GM20000 (cell line): Measurements from ENCODE around the gene MANSC1.
"Not testable (repeated sequence)": the region's sequence is repeated elsewhere in the genome, so short reads cannot be mapped to it uniquely, and the experiment has no call there.

ENCODE experiments used
- DNase-seq: peaks from one replicate; pipeline ENCODE4 v3.0.0; 2012; ENCODE audit warnings: low spot score
- CTCF ChIP-seq: IDR thresholded peaks from 2 replicates; pipeline ENCODE4 v1.5.1; 2012; ENCODE audit warnings: mild to moderate bottlenecking, control low read depth; ENCODE audit errors: extremely low read depth, missing control alignments

MANSC1 gene

GRCh38 chr12:12319451-12320183 lies 30.4 kb downstream of the MANSC1 start:
- no peak for DNase-seq
- no peak for TF ChIP-seq CTCF

- DNase-seq, result no peak
- TF ChIP-seq CTCF, result no peak
Observed at GRCh38 chr12:12315838-12316237, 34.2 kb downstream of the MANSC1 start.

GRCh38 chr12:12310695-12311094 lies 39.3 kb downstream of the MANSC1 start:
- not testable (repeated sequence) for DNase-seq

- no peak for DNase-seq
- TF ChIP-seq CTCF, result no peak
Observed at GRCh38 chr12:12305568-12306300, 44.3 kb downstream of the MANSC1 start.

GRCh38 chr12:12302976-12303375 lies 47.1 kb downstream of the MANSC1 start:
- DNase-seq, result no peak
- TF ChIP-seq CTCF, result no peak

- no peak for DNase-seq
- TF ChIP-seq CTCF, result no peak
Observed at GRCh38 chr12:12301122-12301521, 48.9 kb downstream of the MANSC1 start.

- DNase-seq, result no peak
- TF ChIP-seq CTCF, result no peak
Observed at GRCh38 chr12:12297201-12297830, 52.7 kb downstream of the MANSC1 start.
